ENCODE results near the gene MPI. TPM values are rescaled to one million over a fixed set of nuclear protein-coding genes. Genes with fewer than 3 reads are reported as not detected.

The MPI gene
- polyA plus RNA-seq, 3 donors, result 19.2 to 19.9 (median 19.7) TPM

DNA sequence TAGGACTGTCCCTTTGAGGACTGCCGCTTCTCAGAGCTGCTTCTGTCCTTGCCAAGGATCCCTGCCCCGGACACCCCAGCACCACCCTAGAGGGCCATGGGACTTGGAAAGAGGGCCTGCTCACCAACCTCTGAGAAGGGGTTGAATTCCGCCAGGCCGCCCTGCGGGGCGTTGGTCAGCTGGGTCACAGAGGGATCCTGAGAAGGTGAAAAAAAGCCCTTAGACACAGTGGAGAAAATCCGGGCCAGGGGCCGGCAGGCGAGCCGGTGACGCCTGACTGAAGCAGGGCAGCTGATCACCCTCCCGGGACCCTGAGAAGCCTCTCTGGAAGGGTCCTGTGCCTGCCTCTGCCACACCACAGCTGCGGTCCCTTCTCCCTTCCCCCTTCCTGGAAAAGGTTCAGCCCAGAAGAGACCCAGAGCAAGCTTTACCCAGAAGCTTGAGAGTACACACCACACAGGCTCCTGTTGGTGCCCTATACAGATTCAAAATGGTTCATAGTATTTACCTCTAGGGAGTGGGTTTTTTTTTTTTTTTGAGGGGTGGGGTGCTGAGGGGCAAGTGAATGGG is 35.3 kb upstream of the MPI start:
- WGBS (ENCODE audit: insufficient coverage), result 98% methylated on average over 10 of the region's 13 CpGs
- H3K9me3 Mint-ChIP-seq, result no peaks in the 10 kb centered on the region
- DNase-seq, result no peak
- H3K27me3 ChIP-seq (ENCODE audit: control insufficient read depth in 2 of 2, insufficient read depth in 2 of 2, low read length in 2 of 2), result no peaks in the 10 kb centered on the region
- TF ChIP-seq, protein P1, sequence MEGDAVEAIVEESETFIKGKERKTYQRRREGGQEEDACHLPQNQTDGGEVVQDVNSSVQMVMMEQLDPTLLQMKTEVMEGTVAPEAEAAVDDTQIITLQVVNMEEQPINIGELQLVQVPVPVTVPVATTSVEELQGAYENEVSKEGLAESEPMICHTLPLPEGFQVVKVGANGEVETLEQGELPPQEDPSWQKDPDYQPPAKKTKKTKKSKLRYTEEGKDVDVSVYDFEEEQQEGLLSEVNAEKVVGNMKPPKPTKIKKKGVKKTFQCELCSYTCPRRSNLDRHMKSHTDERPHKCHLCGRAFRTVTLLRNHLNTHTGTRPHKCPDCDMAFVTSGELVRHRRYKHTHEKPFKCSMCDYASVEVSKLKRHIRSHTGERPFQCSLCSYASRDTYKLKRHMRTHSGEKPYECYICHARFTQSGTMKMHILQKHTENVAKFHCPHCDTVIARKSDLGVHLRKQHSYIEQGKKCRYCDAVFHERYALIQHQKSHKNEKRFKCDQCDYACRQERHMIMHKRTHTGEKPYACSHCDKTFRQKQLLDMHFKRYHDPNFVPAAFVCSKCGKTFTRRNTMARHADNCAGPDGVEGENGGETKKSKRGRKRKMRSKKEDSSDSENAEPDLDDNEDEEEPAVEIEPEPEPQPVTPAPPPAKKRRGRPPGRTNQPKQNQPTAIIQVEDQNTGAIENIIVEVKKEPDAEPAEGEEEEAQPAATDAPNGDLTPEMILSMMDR (IDR thresholded peaks at IDR 0.05), result no peak
- peaks cover 29% of the 10 kb centered on the region for H3K4me1 Mint-ChIP-seq
- no peak overlapping the region for H2AFZ ChIP-seq (ENCODE audit: insufficient read depth, low read depth, low read length, poor library complexity, severe bottlenecking)
- no peak overlapping the region for H3K9ac ChIP-seq (ENCODE audit: insufficient read depth, low read length, poor library complexity, severe bottlenecking)
- H3K27me3 Mint-ChIP-seq (ENCODE audit: low read depth in 3 of 3), result peaks cover 0 to 1% (median 0%) of the 10 kb centered on the region in 3 donors
- no peak overlapping the region for H3K27ac ChIP-seq (ENCODE audit: low read depth in 1 of 2, low read length in 2 of 2)
- H3K4me1 ChIP-seq (ENCODE audit: control insufficient read depth in 1 of 2, insufficient read depth in 2 of 2, low read length in 2 of 2), result peaks cover under 1 to 14% of the 10 kb centered on the region in 2 donors
- peaks cover 58% of the 10 kb centered on the region for H3K79me2 ChIP-seq (ENCODE audit: insufficient read depth, low read length)
- H3K36me3 Mint-ChIP-seq, result peaks cover 57 to 78% of the 10 kb centered on the region in 2 donors
- H3K36me3 ChIP-seq (replicated peaks in 1 of 2; ENCODE audit: control insufficient read depth in 1 of 2, insufficient read depth in 2 of 2, low read length in 2 of 2), result peaks cover 62 to 69% of the 10 kb centered on the region in 2 donors
- intact Hi-C loops (cut with micrococcal nuclease), result no loop called here
- peaks cover 98% of the 10 kb centered on the region for H4K20me1 ChIP-seq (ENCODE audit: insufficient read depth, low read length)
- no peaks in the 10 kb centered on the region for H3K9me3 ChIP-seq (replicated peaks in 1 of 2; ENCODE audit: control insufficient read depth in 1 of 2, insufficient read depth in 1 of 2, low read length in 2 of 2)
- H3K4me2 ChIP-seq (replicated peaks; ENCODE audit: extremely low read depth, low read length, poor library complexity, severe bottlenecking), result no peak overlapping the region
- H3K27ac Mint-ChIP-seq, result peak overlapping the region in 1 of 7 donors; percentile 10
- H3K4me3 Mint-ChIP-seq, result no peak overlapping the region
- H3K4me3 ChIP-seq (replicated peaks in 1 of 3; ENCODE audit: low read depth in 2 of 3, low read length in 3 of 3), result no peak overlapping the region

DNA sequence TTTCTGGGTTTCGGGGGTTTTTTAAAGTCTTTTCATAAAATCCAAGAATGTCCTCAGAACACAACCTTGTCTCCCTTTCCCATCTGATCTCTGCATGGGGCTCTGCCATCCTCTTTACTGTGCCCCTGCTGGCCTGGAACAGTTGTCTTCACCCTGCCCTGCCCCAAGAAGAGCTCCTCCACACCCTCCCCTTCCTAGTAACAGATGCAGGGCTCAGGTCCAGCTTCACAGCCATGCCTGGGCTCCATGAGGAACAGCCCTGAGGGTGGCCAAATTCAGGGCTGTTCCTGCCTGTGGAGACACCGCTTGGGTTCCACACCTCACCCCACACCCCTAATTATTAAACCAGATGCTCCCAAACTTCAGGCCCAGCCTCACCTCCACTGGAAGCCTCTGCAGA is 34.0 kb upstream of the MPI start:
- H3K27ac ChIP-seq (ENCODE audit: low read depth in 1 of 2, low read length in 2 of 2), result no peak overlapping the region
- H3K4me3 Mint-ChIP-seq, result no peak overlapping the region
- no peak overlapping the region for H2AFZ ChIP-seq (ENCODE audit: insufficient read depth, low read depth, low read length, poor library complexity, severe bottlenecking)
- H3K9ac ChIP-seq (ENCODE audit: insufficient read depth, low read length, poor library complexity, severe bottlenecking), result no peak overlapping the region
- DNase-seq, result no peak
- H3K36me3 ChIP-seq (replicated peaks in 1 of 2; ENCODE audit: control insufficient read depth in 1 of 2, insufficient read depth in 2 of 2, low read length in 2 of 2), result peaks cover 50 to 56% of the 10 kb centered on the region in 2 donors
- peak overlapping the region in 3 of 7 donors; percentile 8 to 86 (median 37) for H3K27ac Mint-ChIP-seq
- H3K9me3 ChIP-seq (replicated peaks in 1 of 2; ENCODE audit: control insufficient read depth in 1 of 2, insufficient read depth in 1 of 2, low read length in 2 of 2), result no peaks in the 10 kb centered on the region
- no peaks in the 10 kb centered on the region for H3K9me3 Mint-ChIP-seq
- peaks cover 32% of the 10 kb centered on the region for H3K4me1 Mint-ChIP-seq
- no peak overlapping the region for H3K4me2 ChIP-seq (replicated peaks; ENCODE audit: extremely low read depth, low read length, poor library complexity, severe bottlenecking)
- peaks cover 4 to 14% of the 10 kb centered on the region in 2 donors for H3K4me1 ChIP-seq (ENCODE audit: control insufficient read depth in 1 of 2, insufficient read depth in 2 of 2, low read length in 2 of 2)
- peaks cover 0 to 1% (median 0%) of the 10 kb centered on the region in 3 donors for H3K27me3 Mint-ChIP-seq (ENCODE audit: low read depth in 3 of 3)
- peaks cover 71% of the 10 kb centered on the region for H3K79me2 ChIP-seq (ENCODE audit: insufficient read depth, low read length)
- H4K20me1 ChIP-seq (ENCODE audit: insufficient read depth, low read length), result peaks cover 99% of the 10 kb centered on the region
- H3K36me3 Mint-ChIP-seq, result peaks cover 44 to 69% of the 10 kb centered on the region in 2 donors
- H3K27me3 ChIP-seq (ENCODE audit: control insufficient read depth in 2 of 2, insufficient read depth in 2 of 2, low read length in 2 of 2), result no peaks in the 10 kb centered on the region
- no CpG with 5 or more reads among the region's 2 CpGs for WGBS (ENCODE audit: insufficient coverage)
- intact Hi-C loops (cut with micrococcal nuclease), result no loop called here
- TF ChIP-seq, protein P1 (IDR thresholded peaks at IDR 0.05), result no peak
- H3K4me3 ChIP-seq (replicated peaks in 1 of 3; ENCODE audit: low read depth in 2 of 3, low read length in 3 of 3), result no peak overlapping the region
